Activated CD4-positive, CD25-positive, alpha-beta regulatory T cell treated with anti-CD3 and anti-CD28 coated beads, Interleukin-2, amount 50 U/mL, for 24 hours (primary cell): ENCODE data around the gene TCF4.

Experiments
- ATAC-seq, 2 donors: fragments of 150-1000 bp; cut with Tn5 transposase; one replicate each; pipeline ENCODE4 v1.10.0; 2021; ENCODE audit warnings: mild to moderate bottlenecking in 1 of 2, moderate library complexity in 1 of 2

TCF4 gene

GRCh38 chr18:55380589-55380988, 207.4 kb downstream of the TCF4 start:
- no peak for ATAC-seq

GRCh38 chr18:55376387-55376786, 211.6 kb downstream of the TCF4 start:
- ATAC-seq: no peak

GRCh38 chr18:55375930-55376329, 212.1 kb downstream of the TCF4 start:
- no peak for ATAC-seq

- no peak for ATAC-seq
Observed at GRCh38 chr18:55374741-55375140, 213.3 kb downstream of the TCF4 start.

GRCh38 chr18:55372209-55372608, 215.8 kb downstream of the TCF4 start:
- ATAC-seq: no peak

- no peak for ATAC-seq
Observed at GRCh38 chr18:55370936-55371335, 217.1 kb downstream of the TCF4 start.

- ATAC-seq: no peak
Observed at GRCh38 chr18:55369346-55369745, 218.6 kb downstream of the TCF4 start.

- no peak for ATAC-seq
Observed at GRCh38 chr18:55365342-55365741, 222.7 kb downstream of the TCF4 start.

- no peak for ATAC-seq
Observed at GRCh38 chr18:55362303-55362702, 225.7 kb downstream of the TCF4 start.

- no peak for ATAC-seq
Observed at GRCh38 chr18:55361492-55362250, 226.3 kb downstream of the TCF4 start.

- ATAC-seq: no peak
Observed at GRCh38 chr18:55360061-55360460, 227.9 kb downstream of the TCF4 start.

- no peak for ATAC-seq
Observed at GRCh38 chr18:55356815-55357214, 231.2 kb downstream of the TCF4 start.

GRCh38 chr18:55355223-55355622, 232.8 kb downstream of the TCF4 start:
- ATAC-seq: no peak

GRCh38 chr18:55354795-55355194, 233.2 kb downstream of the TCF4 start:
- ATAC-seq: no peak

- ATAC-seq: no peak
Observed at GRCh38 chr18:55353806-55354205, 234.2 kb downstream of the TCF4 start.

GRCh38 chr18:55353391-55353790, 234.6 kb downstream of the TCF4 start:
- no peak for ATAC-seq

- ATAC-seq: no peak
Observed at GRCh38 chr18:55351980-55352714, 235.8 kb downstream of the TCF4 start.

GRCh38 chr18:55351241-55351691, 236.7 kb downstream of the TCF4 start:
- ATAC-seq: no peak

GRCh38 chr18:55349685-55350084, 238.3 kb downstream of the TCF4 start:
- ATAC-seq: no peak

- ATAC-seq: no peak
Observed at GRCh38 chr18:55346961-55347740, 240.8 kb downstream of the TCF4 start.

GRCh38 chr18:55346387-55346786, 241.6 kb downstream of the TCF4 start:
- no peak for ATAC-seq

- no peak for ATAC-seq
Observed at GRCh38 chr18:55345103-55345950, 242.7 kb downstream of the TCF4 start.
